Thyroid gland (tissue), 4 donors: ENCODE results near the gene TRABD2B.

Source experiments
- POLR2A ChIP-seq, 2 donors: fragments of 450-650 bp; IDR thresholded peaks; one replicate each; pipeline ENCODE4 v1.6.1; 2017; ENCODE audit warnings: antibody characterized with exemption in 2 of 2, mild to moderate bottlenecking in 2 of 2, moderate library complexity in 1 of 2
- TF ChIP-seq, protein P1 (sequence below), 6 experiments: fragments of 200-600 bp in 3 of 6; fragments of 450-650 bp in 3 of 6; sonication (generic) in 3 of 6; IDR thresholded peaks; one replicate each; pipeline ENCODE4 v1.5.1; 2016 to 2019; ENCODE audit warnings: antibody characterized with exemption in 6 of 6, mild to moderate bottlenecking in 2 of 6, inconsistent platforms in 1 of 6, moderate library complexity in 1 of 6

DNA sequence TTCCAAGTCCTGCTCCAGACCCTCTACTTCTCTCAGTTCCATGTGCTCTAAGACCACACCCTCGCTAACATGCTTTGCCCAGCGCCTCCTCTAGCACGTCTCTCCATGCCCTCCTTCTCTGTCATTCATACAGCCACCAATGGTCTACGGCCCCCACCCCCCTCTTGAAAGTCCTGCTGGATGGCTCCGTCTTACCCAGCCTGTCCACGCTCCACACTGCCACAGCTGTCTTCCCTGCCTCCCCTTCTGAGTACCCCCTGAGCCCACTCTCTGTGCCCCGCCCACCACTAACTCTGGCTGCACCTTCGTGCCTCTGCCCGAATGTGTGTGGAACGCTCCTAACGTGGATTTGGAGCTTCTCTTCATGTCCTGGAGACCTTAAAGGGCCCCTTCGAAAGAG, 244.6 kb downstream of the TRABD2B start:
- TF ChIP-seq, protein P1, sequence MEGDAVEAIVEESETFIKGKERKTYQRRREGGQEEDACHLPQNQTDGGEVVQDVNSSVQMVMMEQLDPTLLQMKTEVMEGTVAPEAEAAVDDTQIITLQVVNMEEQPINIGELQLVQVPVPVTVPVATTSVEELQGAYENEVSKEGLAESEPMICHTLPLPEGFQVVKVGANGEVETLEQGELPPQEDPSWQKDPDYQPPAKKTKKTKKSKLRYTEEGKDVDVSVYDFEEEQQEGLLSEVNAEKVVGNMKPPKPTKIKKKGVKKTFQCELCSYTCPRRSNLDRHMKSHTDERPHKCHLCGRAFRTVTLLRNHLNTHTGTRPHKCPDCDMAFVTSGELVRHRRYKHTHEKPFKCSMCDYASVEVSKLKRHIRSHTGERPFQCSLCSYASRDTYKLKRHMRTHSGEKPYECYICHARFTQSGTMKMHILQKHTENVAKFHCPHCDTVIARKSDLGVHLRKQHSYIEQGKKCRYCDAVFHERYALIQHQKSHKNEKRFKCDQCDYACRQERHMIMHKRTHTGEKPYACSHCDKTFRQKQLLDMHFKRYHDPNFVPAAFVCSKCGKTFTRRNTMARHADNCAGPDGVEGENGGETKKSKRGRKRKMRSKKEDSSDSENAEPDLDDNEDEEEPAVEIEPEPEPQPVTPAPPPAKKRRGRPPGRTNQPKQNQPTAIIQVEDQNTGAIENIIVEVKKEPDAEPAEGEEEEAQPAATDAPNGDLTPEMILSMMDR (IDR thresholded peaks at IDR 0.05): no peak
- TF ChIP-seq POLR2A (IDR thresholded peaks at IDR 0.05): no peak
